H7 (cell line): ENCODE data around the gene C19orf53. TPM values are rescaled to one million over a fixed set of nuclear protein-coding genes. Genes with fewer than 3 reads are reported as not detected.
"Not testable (repeated sequence)": the region's sequence is repeated elsewhere in the genome, so short reads cannot be mapped to it uniquely, and the experiment has no call there.

Source experiments
- DNase-seq: peaks from one replicate; pipeline ENCODE4 v3.0.0; 2012
- H3K27me3 ChIP-seq: 2 replicates; pipeline ENCODE4 v1.6.0; 2011; ENCODE audit warnings: mild to moderate bottlenecking, low read length; ENCODE audit not compliant: control insufficient read depth, insufficient read depth
- H3K36me3 ChIP-seq: replicated peaks from 2 replicates; pipeline ENCODE4 v1.5.1; 2011; ENCODE audit warnings: low read length; ENCODE audit not compliant: control insufficient read depth, insufficient read depth
- H3K4me3 ChIP-seq: 2 replicates; pipeline ENCODE4 v1.5.1; 2011; ENCODE audit warnings: low read depth, mild to moderate bottlenecking, control low read depth, low read length, moderate library complexity; ENCODE audit not compliant: insufficient read depth
- total RNA-seq: library from RNA; depleted of rRNA; stranded (reverse); fragments of >200 nt; shearing (Covaris generic); gene quantifications from 2 replicates; pipeline ENCODE4 v1.2.3, GENCODE V29; 2014

C19orf53 gene
- total RNA-seq, 1 experiment from 2014 or later = 120 TPM

- H3K27me3 ChIP-seq = no peaks in the 10 kb centered on the region
- peak; percentile 9 for DNase-seq
- peaks cover 19% of the 10 kb centered on the region for H3K36me3 ChIP-seq
- no peak overlapping the region for H3K4me3 ChIP-seq
These were observed 4.1 kb downstream of the C19orf53 start for GRCh38 chr19:13778398-13778797.

- Histone ChIP-seq H3K36me3 (peaks cover 19% of the 10 kb centered on the region), H3K27me3 (no peaks in the 10 kb centered on the region), H3K4me3 (no peak overlapping the region)
- DNase-seq = no peak
These were observed 4.6 kb downstream of the C19orf53 start for GRCh38 chr19:13778847-13779246.

- peaks cover 19% of the 10 kb centered on the region for H3K36me3 ChIP-seq
- not testable (repeated sequence) for H3K27me3 ChIP-seq, H3K4me3 ChIP-seq
These were observed 5.5 kb downstream of the C19orf53 start for GRCh38 chr19:13779794-13780193.

DNA sequence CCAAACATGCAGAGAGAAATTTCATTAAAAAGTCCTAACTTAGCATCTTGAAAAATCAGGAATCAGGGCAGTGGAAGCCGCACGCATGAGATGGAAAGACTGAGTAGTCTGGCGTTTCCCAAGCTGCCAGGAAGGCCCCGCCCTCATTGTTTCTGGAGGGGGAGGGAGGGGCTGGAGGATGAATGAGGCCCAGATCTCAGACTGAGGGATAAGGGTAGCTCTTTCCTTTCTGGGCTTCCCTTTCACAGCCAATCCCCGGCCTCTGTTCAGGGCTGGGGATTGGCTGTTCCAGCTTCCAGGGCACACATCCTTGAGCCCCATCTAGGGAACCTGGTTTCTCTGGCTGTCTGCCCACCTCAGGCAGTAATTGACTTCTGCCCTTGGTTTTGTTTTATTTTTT lies 7.3 kb downstream of the C19orf53 start:
- H3K36me3 ChIP-seq = peaks cover 16% of the 10 kb centered on the region

More at GRCh38 chr19:13779794-13780193, 5.5 kb downstream of the C19orf53 start:
- not testable (repeated sequence) for DNase-seq

DNA sequence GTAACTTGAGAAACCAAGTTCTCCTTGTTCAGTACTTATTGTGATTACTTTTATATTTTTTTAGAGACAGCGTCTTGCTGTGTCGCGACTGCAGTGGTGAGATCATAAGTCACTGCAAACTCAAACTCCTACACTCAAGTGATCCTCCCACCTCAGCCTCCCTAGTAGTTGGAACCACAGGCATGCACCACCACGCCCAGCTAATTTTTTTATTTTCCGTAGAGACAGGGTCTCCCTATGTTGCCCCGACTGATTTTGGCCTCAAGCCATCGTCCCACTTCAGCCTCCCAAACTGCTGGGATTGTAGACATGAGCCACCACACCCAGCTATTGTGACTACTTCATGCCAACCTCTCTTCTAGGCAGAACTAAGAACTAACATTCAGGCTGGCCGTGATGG lies 8.3 kb downstream of the C19orf53 start:
- no peak for DNase-seq
- H3K27me3 ChIP-seq = no peaks in the 10 kb centered on the region
- H3K36me3 ChIP-seq = peaks cover 15% of the 10 kb centered on the region
- no peak overlapping the region for H3K4me3 ChIP-seq

More for the DNA sequence above, 7.3 kb downstream of the C19orf53 start:
- no peaks in the 10 kb centered on the region for H3K27me3 ChIP-seq
- H3K4me3 ChIP-seq = no peak overlapping the region
- DNase-seq = peak; percentile 93

- Histone ChIP-seq H3K27me3 (no peaks in the 10 kb centered on the region), H3K4me3 (no peak overlapping the region)
These were observed 9.6 kb downstream of the C19orf53 start for GRCh38 chr19:13783565-13784500.

DNA sequence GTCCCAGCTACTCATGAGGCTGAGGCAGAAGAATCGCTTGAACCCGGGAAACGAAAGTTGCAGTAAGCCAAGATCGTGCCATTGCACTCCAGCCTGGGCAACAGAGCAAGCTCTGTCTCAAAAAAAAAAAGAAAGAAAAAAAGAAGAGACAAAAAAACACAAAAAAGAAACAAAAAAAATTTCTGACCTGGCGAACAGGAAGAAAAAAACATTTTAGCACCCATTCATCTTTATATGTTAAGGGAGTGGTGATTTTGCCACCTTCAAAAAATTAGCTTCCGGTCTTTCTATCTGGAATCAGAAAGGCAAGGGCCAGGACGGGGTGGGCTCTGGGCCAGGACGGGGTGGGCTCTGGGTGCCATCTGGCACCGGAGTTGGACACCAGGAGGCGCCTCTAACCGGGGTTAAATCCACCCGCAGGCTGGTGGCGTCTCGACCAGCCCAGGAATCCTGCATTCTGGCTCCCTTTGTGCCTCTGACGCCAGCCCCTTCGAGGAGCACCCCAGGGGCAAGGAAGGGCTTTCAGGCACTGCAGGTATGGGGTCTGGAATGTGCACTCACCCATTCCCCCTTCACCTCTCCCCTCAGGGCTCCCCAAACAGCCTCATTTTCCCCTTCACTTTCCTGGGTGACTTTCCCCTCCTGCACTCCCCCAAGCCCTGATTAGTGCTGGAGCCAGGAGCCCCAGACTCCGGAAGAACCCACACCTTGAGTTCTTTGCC lies 10.6 kb downstream of the C19orf53 start:
- no peaks in the 10 kb centered on the region for H3K36me3 ChIP-seq
- no peak overlapping the region for H3K4me3 ChIP-seq
- DNase-seq = peak; percentile 89
- no peaks in the 10 kb centered on the region for H3K27me3 ChIP-seq

More at GRCh38 chr19:13783565-13784500, 9.6 kb downstream of the C19orf53 start:
- H3K36me3 ChIP-seq = peaks cover 6% of the 10 kb centered on the region
- DNase-seq = no peak

GRCh38 chr19:13788991-13789390 lies 14.7 kb downstream of the C19orf53 start:
- H3K36me3 ChIP-seq = no peaks in the 10 kb centered on the region

DNA sequence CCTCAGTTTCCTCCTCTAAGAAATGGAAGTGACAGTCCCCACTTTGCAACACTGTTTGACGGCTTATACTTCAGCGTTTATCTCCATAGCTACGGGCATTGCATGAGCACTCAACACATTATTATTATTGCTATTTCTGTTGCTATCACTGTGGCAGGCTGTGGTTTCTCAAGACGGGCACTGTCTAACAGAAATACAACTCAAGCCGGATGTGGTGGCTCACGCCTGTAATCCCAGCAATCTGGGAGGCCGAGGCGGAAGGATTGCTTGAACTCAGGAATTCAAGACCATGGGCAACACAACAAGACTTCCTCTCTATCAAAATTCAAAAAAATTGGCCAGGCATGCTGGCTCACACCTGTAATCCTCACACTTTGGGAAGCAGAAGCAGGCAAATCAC lies 16.1 kb downstream of the C19orf53 start:
- DNase-seq = no peak
- Histone ChIP-seq H3K4me3 (no peak overlapping the region), H3K36me3 (no peaks in the 10 kb centered on the region), H3K27me3 (no peaks in the 10 kb centered on the region)

More at GRCh38 chr19:13788991-13789390, 14.7 kb downstream of the C19orf53 start:
- no peak overlapping the region for H3K4me3 ChIP-seq
- peak; percentile 15 for DNase-seq
- H3K27me3 ChIP-seq = no peaks in the 10 kb centered on the region

- not testable (repeated sequence) for H3K36me3 ChIP-seq, H3K27me3 ChIP-seq, H3K4me3 ChIP-seq
These were observed 19.1 kb downstream of the C19orf53 start for GRCh38 chr19:13793317-13793716.

DNA sequence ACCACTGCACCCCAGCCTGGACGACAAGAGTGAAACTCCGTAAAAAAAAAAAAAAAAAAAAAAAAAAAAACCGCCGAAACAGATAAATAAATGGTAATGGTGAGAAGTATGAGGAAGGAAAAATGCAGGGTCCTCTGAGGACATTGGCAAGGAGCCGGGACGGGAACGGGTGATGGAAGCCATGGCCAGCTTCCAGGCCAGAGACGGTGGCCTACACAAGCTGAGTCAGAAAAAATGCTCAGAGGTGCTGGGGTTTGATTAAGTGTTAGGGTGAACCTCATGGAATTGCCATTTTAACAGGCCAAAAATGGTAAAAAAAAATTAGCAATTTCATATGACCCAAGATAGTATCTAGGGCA lies 20.1 kb downstream of the C19orf53 start:
- DNase-seq = no peak
- H3K4me3 ChIP-seq = peak overlapping the region; percentile 52
- no peaks in the 10 kb centered on the region for H3K36me3 ChIP-seq
- no peaks in the 10 kb centered on the region for H3K27me3 ChIP-seq

More at GRCh38 chr19:13793317-13793716, 19.1 kb downstream of the C19orf53 start:
- DNase-seq = not testable (repeated sequence)

DNA sequence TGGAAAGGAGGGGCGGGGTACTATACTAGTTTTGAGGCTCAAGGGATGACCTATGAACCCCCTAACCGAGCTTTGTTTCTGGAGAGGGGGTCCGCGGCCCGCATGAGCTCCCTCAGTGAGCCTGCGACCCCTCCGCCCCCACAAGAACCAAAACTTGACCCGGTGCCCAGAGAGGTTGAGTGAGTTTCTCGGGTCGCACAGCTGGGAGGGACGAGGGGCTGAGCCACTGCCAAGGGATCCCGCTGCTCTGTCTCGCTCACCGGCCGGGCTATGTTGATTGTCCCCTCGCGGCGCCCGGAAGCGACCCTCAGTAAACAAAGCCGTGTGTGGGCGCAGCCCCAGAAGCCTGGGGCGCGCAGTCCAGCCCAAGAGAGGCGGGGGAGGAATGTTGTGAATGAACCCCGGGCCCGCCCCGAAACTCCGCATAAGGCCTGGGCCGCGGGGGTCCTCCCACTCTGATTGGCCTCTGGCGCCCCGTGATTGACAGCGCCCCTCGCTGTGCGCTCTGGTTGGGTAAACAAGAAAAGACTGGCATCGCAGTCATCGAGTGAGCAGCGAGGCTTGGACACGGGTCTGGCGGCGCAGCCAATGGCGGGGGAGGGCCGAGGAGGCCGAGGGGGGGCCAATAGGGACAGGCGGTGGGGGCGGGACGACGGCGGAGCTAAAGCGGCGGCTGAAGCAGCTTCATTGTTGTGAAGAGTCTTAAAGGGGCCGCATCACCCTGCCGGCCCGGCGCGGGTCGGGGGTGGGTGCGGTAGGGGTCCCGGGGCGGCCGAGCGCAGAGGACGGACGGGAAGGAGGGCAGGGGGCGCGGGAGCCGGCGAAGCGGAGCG lies 20.7 kb downstream of the C19orf53 start, which contains the start of gene ZSWIM4:
Gene ZSWIM4, plus strand, starts transcription at position 687 of the 833 bp plus-strand sequence. CDS start 206 bp downstream, outside the sequence.
- Histone ChIP-seq H3K4me3 (peak within 1 kb of the TSS; percentile 68), H3K36me3 (no peaks in the 10 kb centered on the region), H3K27me3 (no peaks in the 10 kb centered on the region)
- DNase-seq = peak; percentile 100

DNA sequence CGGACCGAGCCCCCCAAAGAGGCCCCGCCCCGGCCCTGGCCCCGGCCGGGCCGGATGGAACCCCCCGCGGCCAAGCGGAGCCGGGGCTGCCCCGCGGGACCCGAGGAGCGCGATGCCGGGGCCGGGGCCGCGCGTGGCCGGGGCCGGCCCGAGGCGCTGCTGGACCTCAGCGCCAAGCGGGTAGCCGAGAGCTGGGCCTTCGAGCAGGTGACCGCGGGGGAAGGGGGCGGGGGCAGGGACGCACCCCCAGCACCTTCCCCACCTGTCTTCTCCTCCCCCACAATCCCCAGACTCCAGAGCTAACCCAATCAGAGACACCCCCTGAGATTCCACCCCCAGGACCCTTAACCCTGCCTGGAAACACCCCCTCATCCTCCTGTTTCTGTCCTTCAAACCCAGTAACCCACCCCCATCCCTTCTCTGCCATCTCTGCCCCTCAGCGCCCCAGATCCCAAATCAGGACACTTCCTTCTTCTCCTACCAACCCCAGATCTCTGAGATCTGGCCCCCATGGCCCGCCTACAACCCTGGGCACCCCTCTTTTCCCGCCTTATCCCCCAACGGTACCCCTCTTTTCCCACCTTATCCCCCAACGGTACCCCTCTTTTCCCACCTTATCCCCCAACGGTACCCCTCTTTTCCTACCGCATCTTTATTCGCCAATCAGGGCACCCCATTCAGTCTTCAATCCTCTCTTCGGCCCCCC lies 21.5 kb downstream of the C19orf53 start:
- Histone ChIP-seq H3K27me3 (no peaks in the 10 kb centered on the region), H3K36me3 (no peaks in the 10 kb centered on the region; the same call in 1 of the 2 replicates)
- DNase-seq = peak; percentile 86

More for the DNA sequence above, 21.5 kb downstream of the C19orf53 start:
- H3K4me3 ChIP-seq = peak overlapping the region; percentile 68
